Ovary (tissue), 9 donors: ENCODE data around the gene ZMIZ1. TPM values are rescaled to one million over a fixed set of nuclear protein-coding genes. Genes with fewer than 3 reads are reported as not detected.

Experiments
- DNase-seq, 5 donors: peaks; one replicate each; pipeline ENCODE4 v3.0.0-alpha.2; 2019 to 2020
- H3K27ac ChIP-seq, 2 donors: fragments of 200-600 bp; one replicate each; pipeline versions ENCODE4 v1.5.1 to v1.8.0; 2019 to 2022
- H3K27me3 ChIP-seq: fragments of 200-600 bp; one replicate; pipeline ENCODE4 v1.8.0; 2022
- H3K36me3 ChIP-seq: fragments of 200-600 bp; sonication (generic); one replicate; pipeline ENCODE4 v1.5.1; 2019
- H3K4me1 ChIP-seq: one replicate; pipeline ENCODE4 v1.8.1; 2013; ENCODE audit warnings: mild to moderate bottlenecking, moderate library complexity; ENCODE audit not compliant: insufficient read depth
- H3K4me3 ChIP-seq: fragments of 200-600 bp; sonication (generic); one replicate; pipeline ENCODE4 v1.5.1; 2017
- H3K9me3 ChIP-seq, 2 donors: fragments of 200-600 bp in 1 of 2; sonication (generic) in 1 of 2; one replicate each; pipeline versions ENCODE4 v1.5.1 to v1.8.1; 2013 to 2019; ENCODE audit warnings: mild to moderate bottlenecking in 1 of 2, moderate library complexity in 1 of 2
- EP300 ChIP-seq: sonication (generic); formaldehyde crosslinking; IDR thresholded peaks from one replicate; pipeline ENCODE4 v1.6.1; 2017; ENCODE audit warnings: antibody characterized with exemption
- POLR2A ChIP-seq: fragments of 450-650 bp; IDR thresholded peaks from one replicate; pipeline ENCODE4 v1.6.1; 2017; ENCODE audit warnings: antibody characterized with exemption, mild to moderate bottlenecking, moderate library complexity
- WGBS, 3 donors: extraction: QIAGEN DNeasy Blood & Tissue Kit in 1 of 3; methylation state at CpG; one replicate each; pipeline versions ENCODE4 v1.1.5 to v1.1.7; 2013 to 2017; 5-methylcytosine and 5-hydroxymethylcytosine counted together
- intact Hi-C, 4 donors: fragments of 100-400 bp; cut with DNase I; formaldehyde crosslinking; loops; one replicate each; pipeline versions ENCODE4 v1.11.0 to v1.15.1; 2022 to 2023
- polyA plus RNA-seq, 2 donors: library from polyadenylated mRNA; stranded (reverse); fragments of 200-250 nt in 1 of 2; fragments of 350-450 nt in 1 of 2; fragmentation: Illumina TruSeq in 1 of 2; extraction: RNeasy Lipid Tissue Mini Kit (QIAGEN cat#74804) in 1 of 2; gene quantifications; one replicate each; pipeline ENCODE4 v1.2.3, GENCODE V29; 2013 to 2014
- total RNA-seq, 7 donors: library from RNA; depleted of rRNA in 2 of 7; stranded (reverse); fragments of >200 nt in 2 of 7; fragmentation: NEBNext Ultra II Directional in 3 of 7; extraction: Animal tissue kit (Norgen Biotek cat#: 25700) in 3 of 7; gene quantifications; one replicate each; pipeline versions ENCODE4 v1.1.0 to v1.2.4, GENCODE V29; 2016 to 2023
- TF ChIP-seq, protein P1 (sequence below), 3 donors: fragments of 450-650 bp in 2 of 3; fragments of 200-600 bp in 1 of 3; IDR thresholded peaks; one replicate each; pipeline versions ENCODE4 v1.5.1 to v1.8.0; 2016 to 2022; ENCODE audit warnings: antibody characterized with exemption in 3 of 3, mild to moderate bottlenecking in 1 of 3
- donor health status: DM: no; HTN: no; CAD: no; lungs with moderate emphysema.
- donor health status: DM: no; HTN: no; CAD: no.
- donor health status: Bipolar disorder and iron deficiency.
- donor health status: DM: yes; HTN: yes; CAD: no.
- donor health status: DM: no; HTN: no; CAD: no.
- donor health status: DM: yes; HTN: yes; CAD: no.

ZMIZ1 gene
- total and polyA plus RNA-seq, 9 donors = 30.3 to 117 (median 69.1) TPM

GRCh38 chr10:79267499-79267898 lies 198.7 kb downstream of the ZMIZ1 start:
- Histone ChIP-seq H3K9me3 (no peaks in the 10 kb centered on the region), H3K36me3 (no peaks in the 10 kb centered on the region), H3K27ac (no peak overlapping the region), H3K4me1 (peaks cover 12% of the 10 kb centered on the region), H3K27me3 (no peaks in the 10 kb centered on the region), H3K4me3 (no peak overlapping the region)
- intact Hi-C loops = no loop called here
- no peak for TF ChIP-seq EP300
- no peak for TF ChIP-seq POLR2A
- TF ChIP-seq, protein P1, sequence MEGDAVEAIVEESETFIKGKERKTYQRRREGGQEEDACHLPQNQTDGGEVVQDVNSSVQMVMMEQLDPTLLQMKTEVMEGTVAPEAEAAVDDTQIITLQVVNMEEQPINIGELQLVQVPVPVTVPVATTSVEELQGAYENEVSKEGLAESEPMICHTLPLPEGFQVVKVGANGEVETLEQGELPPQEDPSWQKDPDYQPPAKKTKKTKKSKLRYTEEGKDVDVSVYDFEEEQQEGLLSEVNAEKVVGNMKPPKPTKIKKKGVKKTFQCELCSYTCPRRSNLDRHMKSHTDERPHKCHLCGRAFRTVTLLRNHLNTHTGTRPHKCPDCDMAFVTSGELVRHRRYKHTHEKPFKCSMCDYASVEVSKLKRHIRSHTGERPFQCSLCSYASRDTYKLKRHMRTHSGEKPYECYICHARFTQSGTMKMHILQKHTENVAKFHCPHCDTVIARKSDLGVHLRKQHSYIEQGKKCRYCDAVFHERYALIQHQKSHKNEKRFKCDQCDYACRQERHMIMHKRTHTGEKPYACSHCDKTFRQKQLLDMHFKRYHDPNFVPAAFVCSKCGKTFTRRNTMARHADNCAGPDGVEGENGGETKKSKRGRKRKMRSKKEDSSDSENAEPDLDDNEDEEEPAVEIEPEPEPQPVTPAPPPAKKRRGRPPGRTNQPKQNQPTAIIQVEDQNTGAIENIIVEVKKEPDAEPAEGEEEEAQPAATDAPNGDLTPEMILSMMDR (IDR thresholded peaks at IDR 0.05) = no peak
- WGBS, 3 donors = 66 to 73% (median 70%) methylated on average over 3 of the region's 3 CpGs
- no peak for DNase-seq

DNA sequence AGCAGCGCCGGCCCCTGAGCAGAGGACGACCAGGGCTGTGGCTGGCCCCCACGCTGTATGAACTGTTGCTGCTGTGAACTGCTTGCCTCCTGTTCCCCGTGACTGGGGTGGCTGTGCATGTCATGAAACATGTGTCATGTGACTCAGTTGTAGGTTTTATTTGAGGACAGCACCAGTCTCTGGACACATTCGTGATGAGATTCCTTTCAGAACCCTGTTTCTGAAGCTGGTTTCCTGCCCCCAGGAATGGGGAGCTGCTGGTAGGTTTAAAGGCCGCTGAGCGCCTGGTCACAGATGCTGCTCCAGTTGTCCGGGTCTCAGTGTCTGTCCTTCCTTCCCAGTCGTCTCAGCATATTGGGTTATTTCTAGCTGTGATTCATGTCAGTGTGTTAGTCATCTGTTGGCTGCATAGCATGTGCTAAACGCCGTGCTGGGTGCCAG lies 199.4 kb downstream of the ZMIZ1 start:
- no peak for DNase-seq
- intact Hi-C loops = no loop called here
- H3K4me3 ChIP-seq = no peak overlapping the region
- H3K27ac ChIP-seq = no peak overlapping the region
- no peaks in the 10 kb centered on the region for H3K27me3 ChIP-seq
- H3K4me1 ChIP-seq = peaks cover 15% of the 10 kb centered on the region
- H3K9me3 ChIP-seq = no peaks in the 10 kb centered on the region
- WGBS, 3 donors = 71 to 75% (median 72%) methylated on average over 12 of the region's 12 CpGs
- TF ChIP-seq, protein P1 (IDR thresholded peaks at IDR 0.05) = no peak
- TF ChIP-seq POLR2A (no peak), EP300 (no peak)
- no peaks in the 10 kb centered on the region for H3K36me3 ChIP-seq

- Histone ChIP-seq H3K36me3 (no peaks in the 10 kb centered on the region), H3K4me1 (peaks cover 19% of the 10 kb centered on the region), H3K27me3 (no peaks in the 10 kb centered on the region), H3K27ac (no peak overlapping the region), H3K4me3 (no peak overlapping the region), H3K9me3 (no peaks in the 10 kb centered on the region)
- DNase-seq = no peak
- TF ChIP-seq, protein P1 (IDR thresholded peaks at IDR 0.05) = no peak
- TF ChIP-seq POLR2A = no peak
- no peak for TF ChIP-seq EP300
- WGBS, 3 donors = 72 to 75% (median 73%) methylated on average over 7 of the region's 7 CpGs
- intact Hi-C loops = no loop called here
Measured at GRCh38 chr10:79268742-79269141, 200.0 kb downstream of the ZMIZ1 start.

DNA sequence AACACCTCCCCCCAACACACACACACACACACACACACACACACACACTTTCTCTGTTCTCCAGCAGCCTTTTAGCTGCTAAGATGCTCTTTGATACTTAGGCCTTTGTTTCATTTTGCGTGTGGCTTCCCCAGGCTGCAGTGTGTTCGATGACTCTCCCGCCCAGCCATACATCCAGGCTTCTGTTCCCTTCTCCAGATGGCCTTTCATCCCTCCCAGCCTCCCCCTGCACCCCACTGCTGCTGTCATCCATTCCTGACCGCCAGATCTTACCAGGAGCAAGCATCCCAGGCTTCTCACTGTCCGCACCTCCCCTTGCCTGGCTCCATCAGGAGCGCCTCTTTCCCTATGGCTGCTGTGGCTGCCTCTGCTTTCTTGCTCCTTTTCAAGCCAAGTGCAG lies 200.7 kb downstream of the ZMIZ1 start:
- 94 to 96% (median 95%) methylated on average over 6 of the region's 6 CpGs for WGBS, 3 donors
- Histone ChIP-seq H3K36me3 (no peaks in the 10 kb centered on the region), H3K9me3 (no peaks in the 10 kb centered on the region), H3K27me3 (no peaks in the 10 kb centered on the region), H3K27ac (no peak overlapping the region), H3K4me1 (peaks cover 20% of the 10 kb centered on the region), H3K4me3 (no peak overlapping the region)
- no peak for DNase-seq
- TF ChIP-seq POLR2A (no peak), EP300 (no peak)
- intact Hi-C loops = no loop called here

DNA sequence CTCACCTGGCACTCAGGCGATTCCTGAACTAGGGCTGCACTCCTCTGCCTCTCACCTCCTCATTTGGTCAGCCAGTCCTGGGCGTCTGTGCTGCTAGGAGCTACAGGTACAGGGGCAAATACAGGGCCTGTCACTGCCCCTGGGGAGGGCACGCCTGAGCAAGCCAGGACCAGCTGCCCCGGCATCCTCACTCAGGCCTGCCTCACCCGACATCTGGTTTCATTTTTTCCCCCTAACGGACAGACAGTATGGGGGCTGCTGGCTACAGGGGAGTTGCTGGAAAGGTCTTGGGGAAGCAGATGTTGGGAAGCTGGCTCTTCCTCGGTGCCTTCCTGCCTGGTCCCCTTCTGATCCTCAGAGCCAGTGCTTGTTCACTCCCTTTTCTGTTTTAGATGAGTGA lies 201.2 kb downstream of the ZMIZ1 start:
- Histone ChIP-seq H3K36me3 (no peaks in the 10 kb centered on the region), H3K4me3 (no peak overlapping the region), H3K27me3 (no peaks in the 10 kb centered on the region), H3K9me3 (no peaks in the 10 kb centered on the region), H3K27ac (no peak overlapping the region), H3K4me1 (peaks cover 20% of the 10 kb centered on the region)
- TF ChIP-seq, protein P1 (IDR thresholded peaks at IDR 0.05) = no peak
- no peak for TF ChIP-seq POLR2A
- no peak for TF ChIP-seq EP300
- intact Hi-C loops = no loop called here
- DNase-seq = no peak
- 77 to 85% (median 81%) methylated on average over 7 of the region's 7 CpGs for WGBS, 3 donors
